ENCODE measurements around the gene GRK3.
"Not testable (repeated sequence)": the region's sequence is repeated elsewhere in the genome, so short reads cannot be mapped to it uniquely, and the experiment has no call there.

Gene GRK3

DNA sequence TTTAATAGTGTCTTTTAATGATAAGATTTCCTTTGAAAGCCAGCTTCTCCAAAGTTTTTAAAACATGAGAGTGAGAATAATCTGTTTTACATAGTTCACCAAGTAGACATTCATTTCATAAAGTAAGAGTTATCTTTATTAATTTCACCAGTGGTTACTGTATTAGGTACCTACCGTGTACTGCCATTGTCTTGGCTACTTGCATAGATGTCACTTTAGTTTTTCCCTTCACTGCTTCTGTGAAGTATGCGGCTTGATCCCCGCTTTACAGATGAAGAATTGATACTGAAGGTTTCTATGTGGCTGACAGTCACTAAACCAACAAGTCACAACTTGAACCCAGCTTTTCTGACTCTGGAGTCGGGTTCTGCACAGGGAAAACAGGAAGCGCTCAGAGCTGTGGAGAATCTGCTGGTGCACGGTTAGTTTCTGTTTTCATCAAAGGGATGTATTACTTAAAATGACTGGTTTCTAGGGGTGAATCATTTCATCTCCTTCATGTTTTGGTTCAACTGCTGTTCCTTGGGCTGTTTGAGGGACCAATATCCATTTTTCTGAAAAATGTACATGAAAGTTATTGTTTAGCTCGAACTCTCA, 138.2 kb downstream of the GRK3 start:
- DNase-seq = no peak

DNA sequence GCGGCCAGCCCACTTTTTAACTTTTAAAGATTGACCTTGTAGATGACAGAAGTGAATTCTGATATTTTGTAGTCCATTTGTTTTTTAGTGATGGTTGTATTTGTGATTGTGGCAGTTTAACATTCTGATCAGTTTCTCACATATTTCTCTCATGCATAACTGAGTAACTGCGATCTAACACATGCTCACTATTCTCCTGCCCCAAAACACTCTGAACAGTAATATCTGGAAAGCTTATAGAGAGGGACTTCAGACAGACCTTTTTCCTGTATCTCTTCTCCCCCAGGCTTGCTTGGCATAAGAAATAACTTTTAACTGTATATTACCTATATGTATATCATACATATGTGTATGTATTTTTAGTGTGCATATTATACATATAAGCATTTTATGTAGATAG, 140.2 kb downstream of the GRK3 start:
- no peak for DNase-seq

GRCh38 chr22:25706197-25706596, 141.7 kb downstream of the GRK3 start:
- DNase-seq = no peak

GRCh38 chr22:25708430-25708829, 144.0 kb downstream of the GRK3 start:
- DNase-seq = not testable (repeated sequence)

- no peak for DNase-seq
Observed at GRCh38 chr22:25709758-25710157, 145.3 kb downstream of the GRK3 start.

GRCh38 chr22:25710501-25710900, 146.0 kb downstream of the GRK3 start:
- no peak for DNase-seq

DNA sequence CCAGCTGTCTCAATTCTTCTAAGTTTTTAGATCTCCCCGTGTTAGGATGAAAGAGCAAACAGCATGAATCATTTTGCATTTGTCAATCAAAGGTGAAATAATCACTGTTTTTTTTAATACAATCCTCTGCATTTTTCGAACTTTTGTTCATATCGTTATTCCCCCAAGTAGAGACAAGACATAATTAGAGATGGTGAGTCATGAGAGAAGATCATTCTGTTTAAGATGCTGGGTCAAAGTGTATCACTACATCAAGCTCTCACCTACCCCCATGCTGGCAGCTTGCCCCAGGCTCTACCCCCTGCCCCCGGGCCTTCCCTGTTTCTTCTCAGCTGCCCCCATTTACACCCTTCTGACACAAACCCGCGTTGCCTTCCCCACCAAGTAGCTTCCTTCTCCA, 147.0 kb downstream of the GRK3 start:
- no peak for DNase-seq

- no peak for DNase-seq
Observed at GRCh38 chr22:25712661-25713400, 148.4 kb downstream of the GRK3 start.

DNA sequence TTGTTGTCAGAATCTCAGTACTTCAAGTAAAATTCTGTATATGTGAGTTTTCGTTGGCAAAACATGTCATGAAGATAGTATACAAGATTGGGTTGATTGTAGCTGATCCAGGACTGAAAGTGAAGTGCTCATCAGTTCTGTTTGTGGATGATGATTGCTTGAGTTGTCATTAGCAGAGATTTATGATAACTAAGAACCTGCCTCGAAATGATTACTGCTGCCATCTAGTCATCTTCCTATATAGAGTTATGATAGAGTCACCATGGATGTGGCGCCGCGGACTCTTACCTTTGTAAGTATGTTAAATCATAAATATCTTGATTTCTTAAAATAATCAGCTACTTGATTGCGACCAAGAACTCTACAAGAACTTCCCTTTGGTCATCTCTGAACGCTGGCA, 149.6 kb downstream of the GRK3 start:
- DNase-seq = no peak

DNA sequence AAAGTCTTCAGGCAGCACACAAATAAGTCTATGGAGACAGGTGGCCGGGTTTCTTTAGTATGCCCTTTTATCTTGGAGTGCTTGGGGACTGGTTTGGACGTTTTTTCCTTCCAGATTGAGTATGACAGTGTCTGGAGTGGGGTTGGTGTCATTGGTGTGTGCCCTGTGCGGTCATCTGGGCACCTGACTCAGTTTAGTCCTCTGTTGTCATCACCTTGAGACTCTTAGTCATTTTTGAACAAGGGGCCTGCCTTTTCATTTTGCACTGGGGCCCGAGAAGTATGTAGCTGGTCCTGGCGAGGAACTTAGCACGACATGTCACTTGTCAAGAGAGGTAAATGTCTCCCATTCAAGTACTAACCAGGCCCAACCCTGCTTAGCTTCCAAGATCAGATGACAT, 150.3 kb downstream of the GRK3 start:
- DNase-seq = no peak

- no peak for DNase-seq
Observed at GRCh38 chr22:25716637-25717036, 152.2 kb downstream of the GRK3 start.

DNA sequence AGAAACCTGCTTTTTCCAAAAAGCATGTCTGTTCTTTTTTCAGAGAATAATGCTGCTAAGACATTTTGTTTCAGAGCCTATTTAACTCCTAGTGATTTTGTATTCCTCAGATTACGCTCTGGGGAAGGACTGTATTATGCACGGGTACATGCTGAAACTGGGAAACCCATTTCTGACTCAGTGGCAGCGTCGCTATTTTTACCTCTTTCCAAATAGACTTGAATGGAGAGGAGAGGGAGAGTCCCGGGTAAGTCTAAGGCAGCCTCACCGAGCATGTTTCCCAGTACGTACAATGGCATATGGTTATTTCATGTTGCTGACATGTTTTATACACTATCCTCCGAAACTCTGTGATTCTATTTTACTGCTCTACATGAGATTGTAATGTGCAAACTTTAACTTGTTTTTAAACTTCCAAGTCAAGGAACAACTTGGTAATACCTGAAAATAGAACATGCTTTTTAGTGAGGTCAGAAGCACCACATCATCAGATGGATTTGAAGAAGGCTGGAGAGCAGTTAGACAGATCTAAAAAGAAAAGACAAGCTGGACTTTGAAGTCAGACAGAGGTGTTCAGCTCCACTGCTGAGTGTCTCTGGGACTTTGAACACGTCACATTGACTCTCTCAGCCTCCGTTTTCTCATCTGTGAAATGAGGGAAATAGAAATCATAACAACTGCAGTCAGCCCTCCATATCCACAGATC, 153.8 kb downstream of the GRK3 start:
- DNase-seq = no peak

- no peak for DNase-seq
Observed at GRCh38 chr22:25722223-25722622, 157.7 kb downstream of the GRK3 start.

DNA sequence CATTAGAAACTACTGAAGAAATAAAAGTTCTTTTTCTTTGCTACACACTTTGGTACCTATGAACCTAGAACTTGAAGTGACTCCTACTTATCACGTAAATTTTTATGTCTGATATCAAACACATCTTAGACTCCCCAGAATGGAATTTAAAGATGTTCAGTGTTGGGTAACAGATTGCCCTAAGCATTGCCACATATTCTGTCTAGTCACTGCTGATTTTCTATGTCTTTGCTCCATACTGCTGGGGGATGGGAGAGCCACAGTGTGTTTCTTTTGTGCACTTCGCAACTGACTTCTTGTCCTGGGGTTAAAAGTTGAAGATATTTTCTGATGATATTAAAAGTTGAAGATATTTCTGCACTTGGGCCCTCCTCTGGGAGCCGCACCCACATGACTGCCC, 158.2 kb downstream of the GRK3 start:
- DNase-seq = no peak

GRCh38 chr22:25726241-25726640, 161.8 kb downstream of the GRK3 start:
- no peak for DNase-seq

DNA sequence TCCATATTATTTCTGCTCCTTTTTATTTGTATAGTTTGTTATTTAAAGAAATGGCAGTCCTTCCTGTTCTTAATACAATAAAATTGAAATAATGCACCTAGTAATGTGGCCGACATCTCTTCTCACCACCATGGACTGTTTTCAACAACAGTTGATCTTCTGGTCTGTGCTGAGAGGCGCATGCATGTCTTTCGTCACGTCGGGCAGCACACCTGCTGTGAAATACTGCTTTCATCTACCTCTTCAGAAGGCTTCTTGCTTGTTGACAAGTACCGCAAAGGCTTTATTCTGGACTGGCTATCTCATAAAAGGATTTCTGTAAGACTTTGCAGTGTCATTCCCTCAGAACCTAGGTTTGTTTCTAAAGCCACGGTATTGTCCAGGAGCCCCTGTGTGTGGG, 163.6 kb downstream of the GRK3 start:
- DNase-seq = no peak

- DNase-seq = no peak
Observed at GRCh38 chr22:25729016-25729995, 164.8 kb downstream of the GRK3 start.

GRCh38 chr22:25735650-25736049, 171.2 kb downstream of the GRK3 start:
- DNase-seq = no peak

DNA sequence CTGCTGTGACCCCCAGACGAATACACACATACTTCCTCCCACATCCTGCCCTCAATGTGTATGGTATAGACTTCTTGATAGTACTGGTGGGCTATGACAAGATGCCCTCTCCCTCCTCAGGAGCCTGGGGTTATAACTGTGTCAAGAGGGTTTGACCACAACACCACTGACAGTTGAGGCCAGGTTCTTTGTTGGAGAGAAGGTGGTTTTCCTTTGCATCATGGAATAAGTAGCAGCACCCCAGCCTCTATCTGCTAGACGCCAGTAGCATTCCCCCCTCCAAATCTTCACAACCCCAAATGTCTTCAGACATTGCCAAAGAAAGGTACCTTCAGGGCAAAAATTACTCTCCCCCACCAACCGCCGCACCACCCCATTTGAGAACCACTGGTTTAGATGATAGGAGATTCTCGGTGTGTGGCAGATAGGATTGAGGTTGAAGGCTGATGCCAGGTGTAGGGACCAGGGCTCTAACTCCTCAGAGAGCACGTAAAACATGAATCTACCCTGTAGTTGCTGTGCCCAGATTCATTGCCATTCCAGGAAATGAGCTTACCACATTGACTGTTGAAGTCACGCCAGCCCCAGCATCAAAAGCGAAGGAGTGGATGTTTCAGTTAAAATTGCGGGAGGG, 172.0 kb downstream of the GRK3 start:
- peak; percentile 7 for DNase-seq

DNA sequence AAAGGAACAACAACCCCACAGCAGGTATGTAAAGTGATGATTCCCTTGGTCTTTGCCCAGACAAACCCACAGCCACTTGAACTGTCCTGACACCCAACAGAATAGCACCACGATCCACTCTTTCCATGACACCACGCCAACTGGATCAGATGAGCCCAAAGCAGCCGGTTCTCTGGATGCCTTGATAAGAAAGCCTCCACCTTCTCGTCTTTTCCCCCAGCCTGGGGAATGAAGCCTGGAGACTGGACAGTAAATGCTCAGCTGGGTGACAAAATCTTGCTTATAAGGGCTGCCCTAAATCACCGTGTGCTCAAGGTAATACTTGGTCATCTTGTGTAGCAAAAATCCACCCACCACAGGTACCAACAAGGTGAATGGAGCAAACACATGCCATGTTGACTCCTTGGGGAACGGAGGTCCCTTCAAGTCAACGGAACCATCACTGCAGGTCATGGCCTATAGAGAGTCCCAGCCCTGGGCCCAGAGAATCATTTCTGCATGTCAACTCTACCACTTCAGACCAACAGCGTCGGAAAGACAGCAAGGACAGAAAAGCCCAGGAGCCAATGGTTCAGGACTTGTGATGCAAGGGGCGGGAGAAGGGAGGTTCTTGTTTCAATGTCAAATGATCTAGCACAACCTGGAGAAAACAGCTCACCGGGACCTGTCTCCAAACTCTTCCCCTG, 175.3 kb downstream of the GRK3 start:
- DNase-seq = no peak

GRCh38 chr22:25741692-25742626, 177.5 kb downstream of the GRK3 start, which contains the start of gene MYO18B:
Gene MYO18B (plus strand): TSS chr22:25742188. CDS start chr22:25761093, 18,905 bp downstream.
- DNase-seq = no peak

Measured in CD4-positive, alpha-beta T cell treated with Interleukin-12 subunit alpha and Interleukin-12 subunit beta, for 1 hour (primary cell).